Measurements from ENCODE around the gene MGP. TPM values are rescaled to one million over a fixed set of nuclear protein-coding genes. Genes with fewer than 3 reads are reported as not detected.

The MGP gene
- total and polyA plus RNA-seq, 2 of the 8 experiments (the other 6 are each of a cell fraction or from before 2014, with no cell fraction given): not detected

DNA sequence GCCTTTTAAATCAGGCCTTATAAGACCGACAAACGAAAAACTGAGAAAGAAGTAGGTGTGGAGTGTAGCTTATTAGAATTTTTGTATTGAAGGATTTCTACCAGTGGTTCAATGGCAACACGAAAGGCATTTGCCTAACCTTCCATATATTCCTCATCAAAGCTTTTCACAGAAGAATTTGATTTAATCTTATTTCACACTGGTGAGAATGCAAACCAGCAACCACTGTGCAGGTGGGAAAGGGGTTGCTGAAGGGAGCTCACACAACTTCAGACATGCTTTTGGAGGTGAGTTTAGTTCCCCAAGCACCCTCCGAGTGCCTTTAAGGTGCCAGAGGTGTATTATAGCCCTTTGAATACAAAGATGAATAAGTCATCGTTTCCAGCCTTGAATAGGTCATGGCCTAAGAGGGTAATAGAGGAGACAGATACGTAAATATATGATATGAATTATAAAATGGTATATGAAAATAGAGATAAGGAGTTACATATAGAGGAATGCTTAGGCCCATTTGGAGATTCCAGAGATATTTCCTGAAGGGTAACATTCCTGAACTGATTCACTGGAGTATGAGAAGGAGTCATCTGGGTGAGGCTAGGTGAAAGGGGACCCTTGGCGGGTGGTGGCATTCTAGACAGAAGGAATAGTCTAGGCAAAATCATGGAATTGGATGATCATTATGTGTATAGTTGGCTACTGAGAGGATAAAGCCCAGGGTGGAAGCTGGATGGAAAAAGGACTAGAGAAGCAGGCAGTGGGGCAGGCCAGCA, 46.3 kb upstream of the MGP start (continued):
- TF ChIP-seq RXRA (IDR thresholded peaks at IDR 0.05; ENCODE audit: insufficient read depth, low read depth, low read length) (no peak), SIN3A (conservative IDR thresholded peaks at IDR 0.05 in 1 of 2, IDR thresholded peaks at IDR 0.05 in 1 of 2; ENCODE audit: low read depth in 1 of 2, low read length in 2 of 2) (no peak), GABPA (IDR thresholded peaks at IDR 0.05; ENCODE audit: borderline replicate concordance, insufficient read depth, low read length) (no peak)

All from H1 (cell line).